IMR-90 (cell line): Measurements from ENCODE around the gene ZNF451. TPM values are rescaled to one million over a fixed set of nuclear protein-coding genes. Genes with fewer than 3 reads are reported as not detected.
"Not testable (repeated sequence)": the region's sequence is repeated elsewhere in the genome, so short reads cannot be mapped to it uniquely, and the experiment has no call there.

Source experiments
- ATAC-seq: fragments of 200-7000 bp; cut with Tn5 transposase; 2 replicates; pipeline ENCODE4 v1.9.1; 2020; ENCODE audit warnings: low read depth, mild to moderate bottlenecking, moderate library complexity
- BruUV-seq: library from RNA; stranded (reverse); fragments of 400-500 nt; replicated peaks from 2 replicates; lab custom pipeline; 2021; lab: Mats Ljungman, UMichigan
- CTCF ChIA-PET: fragments of 300-600 bp; formaldehyde crosslinking; extraction: SDS; loops from one replicate; lab custom pipeline; 2021; ENCODE audit warnings: antibody characterized with exemption; lab: Yijun Ruan, JAX
- POLR2A ChIA-PET: fragments of 300-600 bp; sonication (Branson Sonifier 250); formaldehyde crosslinking; loops from one replicate; lab custom pipeline; 2022; ENCODE audit warnings: antibody characterized with exemption; ENCODE audit not compliant: unreplicated experiment; lab: Charles Lee
- DNase-seq: peaks from one replicate; pipeline ENCODE4 v3.0.0; 2013
- H2AFZ ChIP-seq: replicated peaks from 2 replicates; pipeline ENCODE3; 2013; ENCODE audit warnings: low read length, mild to moderate bottlenecking; ENCODE audit not compliant: poor library complexity
- H2AK5ac ChIP-seq: 2 replicates; pipeline ENCODE4 v1.6.1; 2013; ENCODE audit warnings: low read depth, low read length, inconsistent platforms
- H2AK9ac ChIP-seq: replicated peaks from 2 replicates; pipeline ENCODE3; 2013; ENCODE audit warnings: mild to moderate bottlenecking, low read depth, low read length, moderate library complexity; ENCODE audit not compliant: poor library complexity
- H2BK120ac ChIP-seq: 2 replicates; pipeline ENCODE4 v1.6.1; 2013; ENCODE audit warnings: low read depth, low read length, inconsistent platforms
- H2BK15ac ChIP-seq: 3 replicates; pipeline ENCODE4 v1.6.1; 2013; ENCODE audit warnings: low read depth, low read length, inconsistent platforms
- H2BK20ac ChIP-seq: 2 replicates; pipeline ENCODE4 v1.6.1; 2013; ENCODE audit warnings: low read depth, mild to moderate bottlenecking, inconsistent platforms, low read length, moderate library complexity
- H2BK5ac ChIP-seq: 2 replicates; pipeline ENCODE4 v1.6.1; 2013; ENCODE audit warnings: mild to moderate bottlenecking, low read depth, low read length, inconsistent platforms; ENCODE audit not compliant: poor library complexity, severe bottlenecking
- H3K14ac ChIP-seq: replicated peaks from 2 replicates; pipeline ENCODE4 v1.6.1; 2013; ENCODE audit warnings: low read depth, low read length, inconsistent platforms
- H3K18ac ChIP-seq: 2 replicates; pipeline ENCODE4 v1.6.1; 2013; ENCODE audit warnings: low read depth, low read length, control low read depth
- H3K23ac ChIP-seq: 2 replicates; pipeline ENCODE4 v1.6.1; 2013; ENCODE audit warnings: low read depth, low read length, inconsistent platforms
- H3K27ac ChIP-seq: 2 replicates; pipeline ENCODE4 v1.5.1; 2013; ENCODE audit warnings: mild to moderate bottlenecking, control low read depth, low read length; ENCODE audit not compliant: insufficient read depth
- H3K27me3 ChIP-seq: 2 replicates; pipeline ENCODE4 v1.6.1; 2013; ENCODE audit warnings: low read length; ENCODE audit not compliant: control insufficient read depth, insufficient read depth
- H3K36me3 ChIP-seq: 2 replicates; pipeline ENCODE4 v1.6.1; 2013; ENCODE audit warnings: low read length, mixed read lengths; ENCODE audit not compliant: control insufficient read depth, insufficient read depth
- H3K4ac ChIP-seq: 2 replicates; pipeline ENCODE4 v1.6.1; 2013; ENCODE audit warnings: low read depth, low read length, inconsistent platforms
- H3K4me1 ChIP-seq: 2 replicates; pipeline ENCODE4 v1.6.1; 2013; ENCODE audit warnings: low read length, mixed read lengths; ENCODE audit not compliant: control insufficient read depth, insufficient read depth
- H3K4me2 ChIP-seq: 2 replicates; pipeline ENCODE4 v1.6.1; 2013; ENCODE audit warnings: low read depth, mild to moderate bottlenecking, control low read depth, low read length, moderate library complexity
- H3K4me3 ChIP-seq: 2 replicates; pipeline ENCODE4 v1.5.1; 2013; ENCODE audit warnings: low read depth, mild to moderate bottlenecking, control low read depth, low read length, moderate library complexity; ENCODE audit not compliant: insufficient read depth
- H3K56ac ChIP-seq: 2 replicates; pipeline ENCODE4 v1.6.1; 2013; ENCODE audit warnings: low read length, inconsistent platforms; ENCODE audit not compliant: insufficient read depth; ENCODE audit errors: extremely low read depth
- H3K79me1 ChIP-seq, 2 experiments: 2 replicates each; pipeline ENCODE4 v1.6.1; 2013; ENCODE audit warnings: low read length in 2 of 2, inconsistent platforms in 1 of 2, low read depth in 1 of 2
- H3K9ac ChIP-seq: 2 replicates; pipeline ENCODE4 v1.6.1; 2013; ENCODE audit warnings: low read depth, low read length, control low read depth
- H3K9me1 ChIP-seq: 2 replicates; pipeline ENCODE4 v1.6.1; 2013; ENCODE audit warnings: low read length, inconsistent platforms; ENCODE audit not compliant: insufficient read depth
- H3K9me3 ChIP-seq: 2 replicates; pipeline ENCODE4 v1.6.1; 2013; ENCODE audit warnings: low read length; ENCODE audit not compliant: control insufficient read depth, insufficient read depth
- H4K20me1 ChIP-seq: 2 replicates; pipeline ENCODE4 v1.6.1; 2013; ENCODE audit warnings: low read length, inconsistent platforms; ENCODE audit not compliant: insufficient read depth
- H4K5ac ChIP-seq: 2 replicates; pipeline ENCODE4 v1.6.1; 2013; ENCODE audit warnings: mild to moderate bottlenecking, low read depth, low read length, control low read depth
- H4K8ac ChIP-seq, 2 experiments: 2 replicates each; pipeline ENCODE4 v1.6.1; 2013; ENCODE audit warnings: low read depth in 2 of 2, low read length in 2 of 2, control low read depth in 1 of 2, inconsistent platforms in 1 of 2
- H4K91ac ChIP-seq: 2 replicates; pipeline ENCODE4 v1.6.1; 2013; ENCODE audit warnings: low read depth, low read length, inconsistent platforms; ENCODE audit not compliant: insufficient read depth
- WGBS, 2 experiments: methylation state at CpG; one replicate each; pipeline versions ENCODE4 v1.1.5 to v1.1.7; 2013; ENCODE audit warnings: missing lambda C conversion rate in 2 of 2; ENCODE audit not compliant: insufficient read length in 1 of 2; ENCODE audit errors: extremely low coverage in 2 of 2; 5-methylcytosine and 5-hydroxymethylcytosine counted together
- dilution Hi-C: fragments of 300-500 bp; cut with HindIII; formaldehyde crosslinking; loops from one replicate; pipeline ENCODE4 v1.14.3; 2018; ENCODE audit warnings: low sequenced_read_pairs; ENCODE audit not compliant: unreplicated experiment
- in situ Hi-C: fragments of 300-500 bp; cut with MboI; formaldehyde crosslinking; loops from 3 replicates; pipeline ENCODE4 v1.14.3; 2019; ENCODE audit warnings: low sequenced_read_pairs, inconsistent platforms, mixed read lengths
- intact Hi-C: fragments of 100-400 bp; cut with micrococcal nuclease; formaldehyde crosslinking; loops from 2 replicates; pipeline ENCODE4 v1.10.0; 2022
- polyA plus RNA-seq, 3 experiments: library from polyadenylated mRNA; depleted of rRNA; stranded (reverse); fragments of >200 nt; gene quantifications; 2 replicates each; pipeline ENCODE4 v1.2.3, GENCODE V29; 2012; ENCODE audit warnings: low replicate concordance in 1 of 3
- total RNA-seq: library from RNA; depleted of rRNA; stranded (reverse); fragments of >200 nt; gene quantifications from 2 replicates; pipeline ENCODE4 v1.2.3, GENCODE V29; 2012

Gene ZNF451
- total and polyA plus RNA-seq, 2 of the 4 experiments (the other 2 are of a cell fraction), result 10.0 to 48.6 TPM

GRCh38 chr6:57044061-57044460 lies 45.9 kb upstream of the ZNF451 start:
- H3K56ac ChIP-seq, H3K23ac ChIP-seq, POLR2A ChIA-PET, ATAC-seq, H2BK20ac ChIP-seq, H3K79me1 ChIP-seq, H2AK5ac ChIP-seq, H2BK120ac ChIP-seq, H3K4me2 ChIP-seq, H2BK5ac ChIP-seq, CTCF ChIA-PET, H2AFZ ChIP-seq, H4K8ac ChIP-seq, H3K4me1 ChIP-seq, H3K9me3 ChIP-seq, BruUV-seq, H3K14ac ChIP-seq, H4K91ac ChIP-seq, H3K9ac ChIP-seq, H2BK15ac ChIP-seq, H3K4ac ChIP-seq, DNase-seq, H3K36me3 ChIP-seq, H4K5ac ChIP-seq, H3K27ac ChIP-seq, H3K4me3 ChIP-seq, H3K27me3 ChIP-seq, H3K9me1 ChIP-seq, H3K18ac ChIP-seq, H2AK9ac ChIP-seq, H4K20me1 ChIP-seq, in situ Hi-C loops, dilution Hi-C loops, intact Hi-C loops: not testable (repeated sequence)
- whole genome bisulfite sequencing, 2 experiments, result no CpG with 5 or more reads among the region's 1 CpG
